Transverse colon (tissue), 4 donors: Measurements from ENCODE around the gene PEX3. TPM values are rescaled to one million over a fixed set of nuclear protein-coding genes. Genes with fewer than 3 reads are reported as not detected.

Source experiments
- DNase-seq: peaks from one replicate; pipeline ENCODE4 v3.0.0-alpha.2; 2019
- H3K27ac ChIP-seq, 4 donors: fragments of 200-600 bp; sonication (generic); 2 replicates each; pipeline ENCODE4 v1.5.1; 2016 to 2018; ENCODE audit warnings: inconsistent platforms in 4 of 4
- H3K27me3 ChIP-seq: fragments of 200-600 bp; sonication (generic); 2 replicates; pipeline ENCODE4 v1.5.1; 2017; ENCODE audit warnings: inconsistent platforms
- H3K36me3 ChIP-seq, 4 donors: fragments of 200-600 bp; sonication (generic); 2 replicates each; pipeline ENCODE4 v1.5.1; 2017 to 2019; ENCODE audit warnings: inconsistent platforms in 4 of 4
- H3K4me1 ChIP-seq, 4 donors: fragments of 200-600 bp; sonication (generic); 2 replicates each; pipeline ENCODE4 v1.5.1; 2017 to 2020; ENCODE audit warnings: inconsistent platforms in 4 of 4
- H3K4me3 ChIP-seq, 4 donors: fragments of 200-600 bp; sonication (generic); 1 replicate in 1 of 4; 2 replicates in 3 of 4; pipeline versions ENCODE4 v1.5.1 to v1.6.1; 2017 to 2019; ENCODE audit warnings: inconsistent platforms in 4 of 4
- H3K9me3 ChIP-seq, 2 donors: fragments of 200-600 bp; sonication (generic); 2 replicates each; pipeline ENCODE4 v1.5.1; 2017 to 2019; ENCODE audit warnings: inconsistent platforms in 2 of 2
- CTCF ChIP-seq, 5 experiments: fragments of 200-600 bp in 3 of 5; fragments of 450-650 bp in 2 of 5; sonication (generic) in 3 of 5; IDR thresholded peaks; 1 replicate in 2 of 5; 2 replicates in 3 of 5; pipeline ENCODE4 v1.5.1; 2016 to 2017; ENCODE audit warnings: antibody characterized with exemption in 5 of 5, inconsistent platforms in 3 of 5, mild to moderate bottlenecking in 2 of 5, moderate library complexity in 1 of 5
- EP300 ChIP-seq: sonication (generic); formaldehyde crosslinking; IDR thresholded peaks from one replicate; pipeline ENCODE4 v1.6.1; 2017; ENCODE audit warnings: antibody characterized with exemption, low read depth
- POLR2A ChIP-seq: fragments of 450-650 bp; IDR thresholded peaks from one replicate; pipeline ENCODE4 v1.6.1; 2016; ENCODE audit warnings: antibody characterized with exemption, mild to moderate bottlenecking, moderate library complexity
- POLR2AphosphoS5 ChIP-seq, 3 donors: sonication (generic); formaldehyde crosslinking; IDR thresholded peaks; one replicate each; pipeline ENCODE4 v1.6.1; 2016; ENCODE audit warnings: antibody characterized with exemption in 3 of 3
- WGBS, 2 donors: methylation state at CpG; one replicate each; pipeline ENCODE4 v1.1.5; 2018; ENCODE audit warnings: low coverage in 1 of 2; 5-methylcytosine and 5-hydroxymethylcytosine counted together
- in situ Hi-C, 4 donors: fragments of 200-750 bp; cut with MboI; loops; one replicate each; pipeline versions ENCODE4 v1.15.0 to v1.15.1; 2017; ENCODE audit warnings: low sequenced_read_pairs in 3 of 4, low pct_ligation_motif_present in 1 of 4, low pct_unique_long_range_greater_than_20kb in 1 of 4
- intact Hi-C: fragments of 100-400 bp; cut with DNase I; formaldehyde crosslinking; loops from one replicate; pipeline ENCODE4 v1.15.1; 2023; ENCODE audit warnings: low total_unique reads
- total RNA-seq, 4 donors: library from RNA; depleted of rRNA; stranded (reverse); fragments of >200 nt; gene quantifications; one replicate each; pipeline ENCODE4 v1.1.0, GENCODE V29; 2016

PEX3 gene
- total RNA-seq, 4 donors from 2014 or later = 7.6 to 13.2 TPM; not detected in 2

- Histone ChIP-seq H3K4me3 (no peak overlapping the region), H3K27ac (no peak overlapping the region), H3K9me3 (no peaks in the 10 kb centered on the region), H3K27me3 (no peaks in the 10 kb centered on the region), H3K4me1 (no peaks in the 10 kb centered on the region), H3K36me3 (peaks cover 0 to 10% (median 0%) of the 10 kb centered on the region in 4 donors)
- no peak for DNase-seq
- WGBS, 2 donors = 90 to 95% methylated on average over 4 to 8 of the region's 8 CpGs
- intact Hi-C loops = no loop called here
- in situ Hi-C loops = no loop called here
- TF ChIP-seq EP300 (no peak), POLR2A (no peak), CTCF (IDR thresholded peaks at IDR 0.05) (no peak), POLR2AphosphoS5 (IDR thresholded peaks at IDR 0.05) (no peak)
Measured at GRCh38 chr6:143490775-143491174, 40.2 kb downstream of the PEX3 start.

GRCh38 chr6:143496974-143497373 lies 46.4 kb downstream of the PEX3 start:
- no peaks in the 10 kb centered on the region for H3K9me3 ChIP-seq
- no peaks in the 10 kb centered on the region for H3K27me3 ChIP-seq
- in situ Hi-C loops (no loop called here), intact Hi-C loops (no loop called here)
- no peaks in the 10 kb centered on the region for H3K4me1 ChIP-seq
- 95 to 100% methylated on average over 1 of the region's 1 CpG for WGBS, 2 donors
- no peak for TF ChIP-seq CTCF (IDR thresholded peaks at IDR 0.05)
- no peak for TF ChIP-seq POLR2AphosphoS5 (IDR thresholded peaks at IDR 0.05)
- TF ChIP-seq EP300 = no peak
- no peak for TF ChIP-seq POLR2A
- H3K36me3 ChIP-seq = peaks cover 0 to 55% (median 21%) of the 10 kb centered on the region in 4 donors
- H3K27ac ChIP-seq = no peak overlapping the region
- no peak for DNase-seq
- H3K4me3 ChIP-seq = no peak overlapping the region

GRCh38 chr6:143498428-143498827 lies 47.8 kb downstream of the PEX3 start:
- Histone ChIP-seq H3K4me3 (no peak overlapping the region), H3K9me3 (no peaks in the 10 kb centered on the region), H3K4me1 (no peaks in the 10 kb centered on the region), H3K27me3 (no peaks in the 10 kb centered on the region), H3K27ac (no peak overlapping the region), H3K36me3 (peaks cover 0 to 55% (median 21%) of the 10 kb centered on the region in 4 donors)
- intact Hi-C loops = no loop called here
- DNase-seq = no peak
- no peak for TF ChIP-seq EP300
- 74 to 83% methylated on average over 1 to 4 of the region's 4 CpGs for WGBS, 2 donors
- in situ Hi-C loops = no loop called here

- no peak overlapping the region for H3K27ac ChIP-seq
- H3K4me1 ChIP-seq = no peaks in the 10 kb centered on the region
- no peaks in the 10 kb centered on the region for H3K27me3 ChIP-seq
- intact Hi-C loops (no loop called here), in situ Hi-C loops (no loop called here)
- no peaks in the 10 kb centered on the region for H3K9me3 ChIP-seq
- peaks cover 0 to 42% (median 17%) of the 10 kb centered on the region in 4 donors for H3K36me3 ChIP-seq
- TF ChIP-seq POLR2AphosphoS5 (IDR thresholded peaks at IDR 0.05) (no peak), EP300 (no peak), CTCF (IDR thresholded peaks at IDR 0.05) (no peak), POLR2A (no peak)
- H3K4me3 ChIP-seq = no peak overlapping the region
- DNase-seq = no peak
- WGBS, 2 donors = 92% methylated on average over 2 of the region's 2 CpGs; no CpG with 5 or more reads in 1 of the 2 donors
Measured at GRCh38 chr6:143501851-143502250, 51.2 kb downstream of the PEX3 start.

- intact Hi-C loops (no loop called here), in situ Hi-C loops (no loop called here)
- H3K9me3 ChIP-seq = no peaks in the 10 kb centered on the region
- no peak for DNase-seq
- TF ChIP-seq EP300 = no peak
- TF ChIP-seq CTCF (IDR thresholded peaks at IDR 0.05) = no peak
- TF ChIP-seq POLR2A = no peak
- TF ChIP-seq POLR2AphosphoS5 (IDR thresholded peaks at IDR 0.05) = no peak
- H3K4me3 ChIP-seq = no peak overlapping the region
- peaks cover 0 to 26% (median 7%) of the 10 kb centered on the region in 4 donors for H3K36me3 ChIP-seq
- peaks cover 0 to 6% (median 0%) of the 10 kb centered on the region in 4 donors for H3K4me1 ChIP-seq
- no peak overlapping the region for H3K27ac ChIP-seq
- 80 to 88% methylated on average over 1 of the region's 1 CpG for WGBS, 2 donors
- H3K27me3 ChIP-seq = no peaks in the 10 kb centered on the region
Measured at GRCh38 chr6:143504369-143504768, 53.8 kb downstream of the PEX3 start.
